ENCODE measurements around the gene CEACAM21. TPM values are rescaled to one million over a fixed set of nuclear protein-coding genes. Genes with fewer than 3 reads are reported as not detected.

CEACAM21 gene
- total RNA-seq, 1 donor from 2014 or later, result not detected

GRCh38 chr19:41595890-41596280 lies 19.9 kb downstream of the CEACAM21 start:
- Histone ChIP-seq H3K4me3 (ENCODE audit: low read depth, low read length) (no peak overlapping the region), H3K27me3 (ENCODE audit: control insufficient read depth, insufficient read depth, low read length) (no peaks in the 10 kb centered on the region), H3K36me3 (ENCODE audit: control insufficient read depth, insufficient read depth, low read length) (no peaks in the 10 kb centered on the region)
- no peak for DNase-seq (ENCODE audit: low read depth)
- no peak for TF ChIP-seq CTCF (IDR thresholded peaks at IDR 0.05; ENCODE audit: insufficient read depth, low read length, poor library complexity, severe bottlenecking)

GRCh38 chr19:41597600-41598041 lies 21.7 kb downstream of the CEACAM21 start:
- peak; percentile 7 for DNase-seq (ENCODE audit: low read depth)
- Histone ChIP-seq H3K4me3 (ENCODE audit: low read depth, low read length) (no peak overlapping the region), H3K27me3 (ENCODE audit: control insufficient read depth, insufficient read depth, low read length) (no peaks in the 10 kb centered on the region), H3K36me3 (ENCODE audit: control insufficient read depth, insufficient read depth, low read length) (no peaks in the 10 kb centered on the region)
- TF ChIP-seq CTCF (IDR thresholded peaks at IDR 0.05; ENCODE audit: insufficient read depth, low read length, poor library complexity, severe bottlenecking), result peak; percentile 93

GRCh38 chr19:41599175-41599966 lies 23.4 kb downstream of the CEACAM21 start:
- TF ChIP-seq CTCF (IDR thresholded peaks at IDR 0.05; ENCODE audit: insufficient read depth, low read length, poor library complexity, severe bottlenecking), result no peak
- Histone ChIP-seq H3K4me3 (ENCODE audit: low read depth, low read length) (no peak overlapping the region), H3K36me3 (ENCODE audit: control insufficient read depth, insufficient read depth, low read length) (no peaks in the 10 kb centered on the region)

GRCh38 chr19:41601771-41602170 lies 25.8 kb downstream of the CEACAM21 start:
- Histone ChIP-seq H3K27me3 (ENCODE audit: control insufficient read depth, insufficient read depth, low read length) (peaks cover 2% of the 10 kb centered on the region), H3K36me3 (ENCODE audit: control insufficient read depth, insufficient read depth, low read length) (no peaks in the 10 kb centered on the region), H3K4me3 (ENCODE audit: low read depth, low read length) (no peak overlapping the region)
- no peak for TF ChIP-seq CTCF (IDR thresholded peaks at IDR 0.05; ENCODE audit: insufficient read depth, low read length, poor library complexity, severe bottlenecking)
- DNase-seq (ENCODE audit: low read depth), result no peak

More at GRCh38 chr19:41599175-41599966, 23.4 kb downstream of the CEACAM21 start:
- DNase-seq (ENCODE audit: low read depth), result no peak
- H3K27me3 ChIP-seq (ENCODE audit: control insufficient read depth, insufficient read depth, low read length), result no peaks in the 10 kb centered on the region

GRCh38 chr19:41604831-41605230 lies 28.9 kb downstream of the CEACAM21 start:
- H3K4me3 ChIP-seq (ENCODE audit: low read depth, low read length), result no peak overlapping the region
- TF ChIP-seq CTCF (IDR thresholded peaks at IDR 0.05; ENCODE audit: insufficient read depth, low read length, poor library complexity, severe bottlenecking), result no peak
- peaks cover 3% of the 10 kb centered on the region for H3K27me3 ChIP-seq (ENCODE audit: control insufficient read depth, insufficient read depth, low read length)
- no peak for DNase-seq (ENCODE audit: low read depth)
- H3K36me3 ChIP-seq (ENCODE audit: control insufficient read depth, insufficient read depth, low read length), result no peaks in the 10 kb centered on the region
